CD4-positive, alpha-beta memory T cell (primary cell): ENCODE measurements around the gene NUDT6. TPM values are rescaled to one million over a fixed set of nuclear protein-coding genes. Genes with fewer than 3 reads are reported as not detected.
A peak's percentile ranks its signal among the peaks of the same experiment; 100 is the strongest.

Source experiments
- CTCF ChIA-PET: fragments of 350-600 bp; sonication (Branson Sonifier 250); formaldehyde crosslinking; loops from one replicate; lab custom pipeline; 2021; ENCODE audit warnings: inconsistent platforms; ENCODE audit not compliant: partially characterized antibody; lab: Charles Lee
- POLR2A ChIA-PET: fragments of 350-600 bp; sonication (Branson Sonifier 250); formaldehyde crosslinking; loops from one replicate; lab custom pipeline; 2021; ENCODE audit not compliant: partially characterized antibody; lab: Charles Lee
- DNase-seq, 5 donors: peaks; one replicate each; pipeline versions ENCODE4 v3.0.0 to v3.0.0-alpha.2; 2020 to 2022; ENCODE audit warnings: mixed read lengths in 1 of 5
- H3K27ac ChIP-seq: one replicate; pipeline ENCODE4 v1.7.0; 2013; ENCODE audit warnings: low read depth, low read length
- H3K27me3 ChIP-seq: 2 replicates; pipeline ENCODE4 v1.7.0; 2013; ENCODE audit warnings: mild to moderate bottlenecking, low read length, moderate library complexity; ENCODE audit not compliant: insufficient read depth
- H3K36me3 ChIP-seq: 2 replicates; pipeline ENCODE4 v1.7.0; 2013; ENCODE audit warnings: mild to moderate bottlenecking, low read length, moderate library complexity; ENCODE audit not compliant: insufficient read depth
- H3K4me1 ChIP-seq: 2 replicates; pipeline ENCODE4 v1.7.0; 2013; ENCODE audit warnings: mild to moderate bottlenecking, low read length, moderate library complexity; ENCODE audit not compliant: insufficient read depth
- H3K4me3 ChIP-seq, 2 donors: one replicate each; pipeline ENCODE4 v1.7.0; 2013; ENCODE audit warnings: low read length in 2 of 2, mild to moderate bottlenecking in 1 of 2
- H3K9me3 ChIP-seq, 2 donors: one replicate each; pipeline ENCODE4 v1.7.0; 2013; ENCODE audit warnings: low read length in 2 of 2, control low read depth in 1 of 2; ENCODE audit not compliant: control insufficient read depth in 1 of 2
- H3K27ac Mint-ChIP-seq, 7 donors: one replicate each; pipeline ENCODE4 v1.8.0; 2020 to 2021; ENCODE audit warnings: mixed read lengths in 7 of 7, mild to moderate bottlenecking in 6 of 7, inconsistent platforms in 3 of 7, moderate library complexity in 3 of 7
- H3K27me3 Mint-ChIP-seq, 2 donors: one replicate each; pipeline ENCODE4 v1.8.0; 2020 to 2021; ENCODE audit warnings: mixed read lengths in 2 of 2
- H3K36me3 Mint-ChIP-seq, 2 donors: one replicate each; pipeline ENCODE4 v1.8.0; 2020 to 2021; ENCODE audit warnings: mixed read lengths in 2 of 2, inconsistent platforms in 1 of 2, mild to moderate bottlenecking in 1 of 2
- H3K4me1 Mint-ChIP-seq, 4 donors: one replicate each; pipeline ENCODE4 v1.8.0; 2020 to 2021; ENCODE audit warnings: mixed read lengths in 4 of 4, mild to moderate bottlenecking in 1 of 4
- H3K4me3 Mint-ChIP-seq, 8 donors: one replicate each; pipeline ENCODE4 v1.8.0; 2020 to 2021; ENCODE audit warnings: mixed read lengths in 8 of 8, mild to moderate bottlenecking in 7 of 8, moderate library complexity in 6 of 8, inconsistent platforms in 3 of 8
- H3K9me3 Mint-ChIP-seq, 8 donors: one replicate each; pipeline ENCODE4 v1.8.0; 2020 to 2021; ENCODE audit warnings: mixed read lengths in 8 of 8, mild to moderate bottlenecking in 5 of 8, inconsistent platforms in 3 of 8, moderate library complexity in 1 of 8
- intact Hi-C: fragments of 100-400 bp; cut with micrococcal nuclease; formaldehyde crosslinking; loops from one replicate; pipeline ENCODE4 v1.15.1; 2023
- polyA plus RNA-seq, 2 donors: library from polyadenylated mRNA; unstranded; fragments of 300-500 nt; fragmentation: Illumina TruSeq; gene quantifications; one replicate each; pipeline ENCODE4 v1.2.3, GENCODE V29; 2021
- total RNA-seq, 2 experiments: library from RNA; stranded (reverse); gene quantifications; one replicate each; pipeline ENCODE4 v1.2.3, GENCODE V29; 2021

NUDT6 gene
- total and polyA plus RNA-seq, 4 experiments from 2014 or later: 2.8 to 4.3 (median 3.6) TPM

- Histone ChIP-seq H3K27ac (no peak overlapping the region), H3K9me3 (no peaks in the 10 kb centered on the region), H3K4me1 (no peaks in the 10 kb centered on the region), H3K27me3 (no peaks in the 10 kb centered on the region), H3K36me3 (no peaks in the 10 kb centered on the region), H3K4me3 (no peak overlapping the region)
- Mint-ChIP-seq H3K4me3 (no peak overlapping the region), H3K27me3 (peaks cover 4 to 14% of the 10 kb centered on the region in 2 donors), H3K36me3 (no peaks in the 10 kb centered on the region), H3K4me1 (peaks cover 0 to 8% (median 3%) of the 10 kb centered on the region in 4 donors), H3K27ac (no peak overlapping the region), H3K9me3 (peaks cover 0 to 8% (median 2%) of the 10 kb centered on the region in 8 donors)
- POLR2A ChIA-PET: no interaction called here
- DNase-seq: no peak
- CTCF ChIA-PET: no interaction called here
- intact Hi-C loops: no loop called here
Observed at GRCh38 chr4:122865425-122865824, 57.0 kb downstream of the NUDT6 start.

DNA sequence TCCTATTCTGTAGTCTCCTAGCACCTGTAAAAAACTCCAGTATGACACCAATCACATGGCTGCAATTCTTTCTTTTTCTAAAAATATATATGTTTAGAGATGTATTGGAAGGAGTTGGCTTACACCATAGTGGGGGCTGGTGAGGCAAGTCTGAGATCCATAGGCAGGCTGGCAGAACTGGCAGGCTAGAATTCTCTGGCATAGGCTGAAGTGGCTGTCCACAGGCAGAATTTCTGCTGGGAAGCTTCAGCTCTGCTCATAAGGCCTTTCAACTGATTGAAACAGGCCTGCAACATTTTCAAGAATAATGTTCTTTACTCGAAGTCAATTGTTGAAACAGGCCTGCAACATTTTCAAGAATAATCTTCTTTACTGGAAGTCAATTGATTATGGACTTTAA lies 58.8 kb downstream of the NUDT6 start:
- Histone ChIP-seq H3K27me3 (no peaks in the 10 kb centered on the region), H3K9me3 (no peaks in the 10 kb centered on the region), H3K4me3 (no peak overlapping the region), H3K4me1 (no peaks in the 10 kb centered on the region), H3K27ac (no peak overlapping the region), H3K36me3 (no peaks in the 10 kb centered on the region)
- DNase-seq: no peak
- Mint-ChIP-seq H3K4me1 (peaks cover 0 to 3% (median 1%) of the 10 kb centered on the region in 4 donors), H3K9me3 (peaks cover 0 to 4% (median 0%) of the 10 kb centered on the region in 8 donors), H3K4me3 (no peak overlapping the region), H3K27ac (no peak overlapping the region), H3K36me3 (no peaks in the 10 kb centered on the region), H3K27me3 (peaks cover 5 to 16% of the 10 kb centered on the region in 2 donors)
- intact Hi-C loops: no loop called here
- POLR2A ChIA-PET: no interaction called here
- CTCF ChIA-PET: no interaction called here

DNA sequence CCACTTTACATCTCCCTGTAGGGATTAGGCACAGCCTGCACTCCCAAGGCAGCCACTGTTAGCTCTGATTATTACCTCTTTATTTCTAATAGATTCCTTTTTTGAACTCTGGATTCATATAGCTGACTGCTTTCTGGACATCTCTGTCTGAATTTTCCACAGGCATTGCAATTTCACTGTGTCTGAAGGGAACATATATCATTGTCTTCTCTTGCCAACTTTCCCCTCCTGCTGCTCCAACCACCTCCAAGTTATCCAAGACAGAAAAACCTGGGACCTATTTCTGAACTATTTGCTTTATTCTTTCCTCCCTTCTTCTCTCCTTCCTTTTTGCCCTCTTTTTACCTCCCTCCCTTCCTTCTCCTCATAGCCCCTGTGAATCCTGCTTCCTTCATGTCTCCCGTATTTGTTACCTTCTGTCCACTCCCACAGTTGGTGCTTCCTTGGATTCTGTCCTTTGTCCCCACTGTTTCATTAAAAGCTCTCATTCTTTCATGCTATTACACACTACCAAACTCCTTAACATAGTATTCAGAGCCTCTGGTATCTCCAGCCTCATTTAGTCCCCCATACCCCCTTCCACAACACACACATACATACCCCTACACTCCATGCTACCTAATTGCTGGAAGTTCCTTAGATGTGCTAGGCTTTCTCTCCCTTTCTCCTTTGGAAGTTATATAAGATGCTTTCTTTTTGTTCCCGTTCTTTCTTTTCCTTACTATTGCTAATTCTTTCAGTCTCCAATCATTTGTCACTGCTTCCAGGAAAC lies 61.0 kb downstream of the NUDT6 start:
- Histone ChIP-seq H3K4me3 (no peak overlapping the region), H3K27me3 (no peaks in the 10 kb centered on the region), H3K27ac (no peak overlapping the region), H3K36me3 (no peaks in the 10 kb centered on the region), H3K4me1 (no peaks in the 10 kb centered on the region), H3K9me3 (no peaks in the 10 kb centered on the region)
- CTCF ChIA-PET: no interaction called here
- intact Hi-C loops: no loop called here
- POLR2A ChIA-PET: no interaction called here
- Mint-ChIP-seq H3K36me3 (no peaks in the 10 kb centered on the region), H3K27ac (no peak overlapping the region), H3K4me3 (no peak overlapping the region), H3K27me3 (peaks cover 6 to 18% of the 10 kb centered on the region in 2 donors), H3K4me1 (no peaks in the 10 kb centered on the region), H3K9me3 (no peaks in the 10 kb centered on the region)
- DNase-seq: no peak

- no peak for DNase-seq
- Mint-ChIP-seq H3K4me1 (peaks cover 0 to 2% (median under 1%) of the 10 kb centered on the region in 4 donors), H3K4me3 (no peak overlapping the region), H3K27ac (no peak overlapping the region), H3K27me3 (peaks cover 4 to 15% of the 10 kb centered on the region in 2 donors), H3K36me3 (no peaks in the 10 kb centered on the region), H3K9me3 (no peaks in the 10 kb centered on the region)
- POLR2A ChIA-PET: no interaction called here
- no peaks in the 10 kb centered on the region for H3K9me3 ChIP-seq
- H3K27ac ChIP-seq: no peak overlapping the region
- H3K4me3 ChIP-seq: no peak overlapping the region
- intact Hi-C loops: no loop called here
- CTCF ChIA-PET: no interaction called here
- no peaks in the 10 kb centered on the region for H3K27me3 ChIP-seq
- H3K36me3 ChIP-seq: no peaks in the 10 kb centered on the region
- no peaks in the 10 kb centered on the region for H3K4me1 ChIP-seq
Observed at GRCh38 chr4:122858705-122859104, 63.7 kb downstream of the NUDT6 start.

DNA sequence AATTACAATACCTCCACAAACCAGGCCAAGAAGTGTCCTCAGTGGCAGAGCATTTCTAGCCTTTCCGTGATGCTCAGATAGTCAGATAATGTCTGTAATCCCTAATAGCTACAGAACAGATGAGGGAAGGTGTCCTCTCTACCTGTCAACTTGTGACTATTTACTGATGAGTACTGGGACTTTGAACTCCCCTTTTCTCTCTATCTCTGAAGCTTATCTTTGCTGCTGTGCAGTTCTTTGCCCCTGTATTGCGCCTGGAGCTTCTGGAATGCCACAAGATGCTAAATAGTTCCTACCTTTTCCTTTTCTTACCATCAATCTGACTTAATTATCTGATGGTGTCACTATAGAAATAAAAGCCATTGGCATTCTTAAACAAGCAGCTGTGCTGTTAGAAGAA lies 65.2 kb downstream of the NUDT6 start:
- no peaks in the 10 kb centered on the region for H3K9me3 Mint-ChIP-seq
- intact Hi-C loops: no loop called here
- Histone ChIP-seq H3K4me1 (no peaks in the 10 kb centered on the region), H3K27ac (no peak overlapping the region), H3K36me3 (no peaks in the 10 kb centered on the region), H3K4me3 (no peak overlapping the region), H3K9me3 (no peaks in the 10 kb centered on the region), H3K27me3 (no peaks in the 10 kb centered on the region)
- peaks cover 0 to 2% (median under 1%) of the 10 kb centered on the region in 4 donors for H3K4me1 Mint-ChIP-seq
- no peak overlapping the region for H3K4me3 Mint-ChIP-seq
- H3K27me3 Mint-ChIP-seq: peaks cover 4 to 15% of the 10 kb centered on the region in 2 donors
- H3K36me3 Mint-ChIP-seq: no peaks in the 10 kb centered on the region
- DNase-seq: no peak
- H3K27ac Mint-ChIP-seq: no peak overlapping the region
- ChIA-PET CTCF (no interaction called here), POLR2A (no interaction called here)

DNA sequence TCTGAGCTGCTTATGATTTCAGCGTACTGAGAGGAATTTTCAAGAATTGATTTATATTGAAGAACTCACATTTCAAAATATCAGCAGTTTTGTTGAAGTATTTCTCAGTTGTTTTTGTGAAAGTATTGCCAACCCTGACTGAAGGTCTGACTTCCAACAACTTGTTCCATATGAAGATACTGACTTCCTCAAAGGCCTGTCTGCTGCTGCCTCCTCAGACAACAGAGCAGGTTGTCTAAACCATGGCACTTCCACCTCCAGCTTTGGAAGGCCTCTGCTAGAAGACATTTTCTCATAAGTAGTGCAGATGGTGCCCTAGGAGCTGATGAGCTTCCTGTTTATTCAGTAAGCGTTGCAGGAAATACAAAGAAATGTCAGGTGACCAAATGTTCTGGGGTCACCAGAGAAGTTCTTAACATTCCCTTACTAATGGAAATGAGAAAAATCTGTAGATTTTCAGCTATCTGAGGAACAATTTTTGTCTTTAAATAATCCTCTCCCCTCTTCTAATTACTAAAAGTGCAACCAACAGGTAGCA lies 67.0 kb downstream of the NUDT6 start:
- CTCF ChIA-PET: interaction anchor here (0.9 to 2.0 kb wide), 3 partner anchors 48 to 75 kb away, joined by 3 to 6 read pairs (median 4); no protein-coding TSS in a partner anchor

DNA sequence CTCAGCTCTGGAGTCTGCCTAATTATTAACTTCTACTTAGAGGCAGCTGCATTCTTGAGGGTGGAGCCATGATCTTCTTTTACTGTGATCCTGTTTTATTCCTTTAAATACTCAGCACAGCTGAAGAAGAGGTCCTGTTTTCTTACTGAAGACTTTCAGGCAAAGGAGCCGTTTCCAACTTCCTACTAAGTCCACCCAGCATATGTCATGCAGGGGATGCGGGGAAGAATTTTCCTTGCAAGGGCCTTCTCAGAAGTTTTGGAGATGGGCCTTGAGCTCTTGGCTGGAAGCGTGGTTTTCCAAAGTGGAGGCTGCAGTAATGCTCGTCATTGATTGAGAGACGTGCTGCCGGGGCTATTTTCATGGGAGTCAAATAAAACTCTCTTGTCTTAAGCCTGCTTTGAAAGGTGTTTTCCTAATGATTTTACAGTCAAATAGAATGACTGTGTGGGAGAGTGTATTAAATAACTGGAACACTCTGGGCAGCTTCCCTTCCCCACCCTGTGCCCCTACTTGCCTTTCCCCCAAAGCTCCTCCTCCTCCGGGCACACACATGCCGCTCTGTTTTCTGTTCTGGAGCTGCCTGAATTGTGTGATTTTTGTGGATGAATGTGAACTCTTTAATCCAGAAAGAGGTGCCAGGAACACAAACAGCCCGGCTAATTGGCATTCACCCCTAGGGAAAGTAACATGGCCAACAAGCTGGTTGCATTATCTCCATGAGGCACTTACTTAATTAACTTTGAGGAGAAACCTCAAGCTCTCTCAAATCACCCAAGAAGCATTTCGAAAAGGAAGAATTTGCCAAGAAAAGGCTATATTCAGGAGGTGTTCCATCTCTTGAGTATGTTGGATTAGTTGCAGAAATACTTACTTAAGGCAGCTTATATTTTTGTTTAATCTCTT lies 67.7 kb downstream of the NUDT6 start:
- DNase-seq: no peak
- peaks cover 0 to 2% (median under 1%) of the 10 kb centered on the region in 4 donors for H3K4me1 Mint-ChIP-seq
- H3K27me3 Mint-ChIP-seq: peaks cover 5 to 7% of the 10 kb centered on the region in 2 donors
- CTCF ChIA-PET: interaction anchor here (0.9 to 2.0 kb wide), 4 partner anchors 48 to 97 kb away, joined by 3 to 6 read pairs (median 4); no protein-coding TSS in a partner anchor
- Histone ChIP-seq H3K27me3 (no peaks in the 10 kb centered on the region), H3K27ac (no peak overlapping the region), H3K4me3 (no peak overlapping the region), H3K4me1 (no peaks in the 10 kb centered on the region), H3K36me3 (no peaks in the 10 kb centered on the region), H3K9me3 (no peaks in the 10 kb centered on the region)
- H3K4me3 Mint-ChIP-seq: no peak overlapping the region
- POLR2A ChIA-PET: no interaction called here
- H3K9me3 Mint-ChIP-seq: no peaks in the 10 kb centered on the region
- peak overlapping the region in 1 of 7 donors; percentile 41 for H3K27ac Mint-ChIP-seq
- intact Hi-C loops: no loop called here
- H3K36me3 Mint-ChIP-seq: no peaks in the 10 kb centered on the region

More for the DNA sequence above, 67.0 kb downstream of the NUDT6 start:
- intact Hi-C loops: no loop called here
- no peaks in the 10 kb centered on the region for H3K36me3 Mint-ChIP-seq
- no peak for DNase-seq
- H3K9me3 Mint-ChIP-seq: no peaks in the 10 kb centered on the region
- no peaks in the 10 kb centered on the region for H3K36me3 ChIP-seq
- H3K4me3 Mint-ChIP-seq: no peak overlapping the region
- no peaks in the 10 kb centered on the region for H3K27me3 ChIP-seq
- no peak overlapping the region for H3K27ac Mint-ChIP-seq
- H3K27ac ChIP-seq: no peak overlapping the region
- H3K4me1 Mint-ChIP-seq: peaks cover 0 to 2% (median under 1%) of the 10 kb centered on the region in 4 donors
- no peaks in the 10 kb centered on the region for H3K4me1 ChIP-seq
- H3K4me3 ChIP-seq: no peak overlapping the region
- POLR2A ChIA-PET: no interaction called here
- no peaks in the 10 kb centered on the region for H3K9me3 ChIP-seq
- H3K27me3 Mint-ChIP-seq: peaks cover 4 to 7% of the 10 kb centered on the region in 2 donors
